ENCODE data around the gene FHOD1. TPM values are rescaled to one million over a fixed set of nuclear protein-coding genes. Genes with fewer than 3 reads are reported as not detected.

FHOD1 gene
- total RNA-seq, 2 experiments from 2014 or later, result 102 to 105 TPM

DNA sequence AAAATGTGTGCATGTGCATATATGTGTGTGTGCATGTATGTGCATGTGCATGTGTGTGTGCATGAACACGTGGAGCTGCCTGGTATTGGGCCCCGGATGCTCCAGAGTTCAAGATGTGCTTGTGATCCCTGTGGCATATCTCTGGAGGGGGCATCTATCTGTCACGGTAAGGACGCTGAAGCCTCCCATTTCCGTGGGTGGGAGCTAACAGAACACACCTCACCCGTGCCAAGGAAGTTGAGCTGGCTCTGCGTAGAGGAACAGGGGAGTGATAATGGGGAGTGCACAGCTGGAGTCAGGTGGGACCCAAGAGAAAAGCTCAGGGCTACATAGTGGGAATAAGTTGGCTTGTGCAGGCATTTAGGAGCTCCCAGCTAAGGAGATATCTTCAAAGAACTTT lies 35.6 kb downstream of the FHOD1 start:
- ChIA-PET POLR2A (interaction anchor here (0.9 to 1.9 kb wide), 4 partner anchors 7 to 14 kb away, joined by 4 to 6 read pairs (median 4); no protein-coding TSS in a partner anchor), CTCF (interaction anchor here (4.1 kb wide), 1 partner anchor 14 kb away, joined by 15 read pairs; the partner anchor contains the start of gene ELMO3)
- TF ChIP-seq, protein P1, sequence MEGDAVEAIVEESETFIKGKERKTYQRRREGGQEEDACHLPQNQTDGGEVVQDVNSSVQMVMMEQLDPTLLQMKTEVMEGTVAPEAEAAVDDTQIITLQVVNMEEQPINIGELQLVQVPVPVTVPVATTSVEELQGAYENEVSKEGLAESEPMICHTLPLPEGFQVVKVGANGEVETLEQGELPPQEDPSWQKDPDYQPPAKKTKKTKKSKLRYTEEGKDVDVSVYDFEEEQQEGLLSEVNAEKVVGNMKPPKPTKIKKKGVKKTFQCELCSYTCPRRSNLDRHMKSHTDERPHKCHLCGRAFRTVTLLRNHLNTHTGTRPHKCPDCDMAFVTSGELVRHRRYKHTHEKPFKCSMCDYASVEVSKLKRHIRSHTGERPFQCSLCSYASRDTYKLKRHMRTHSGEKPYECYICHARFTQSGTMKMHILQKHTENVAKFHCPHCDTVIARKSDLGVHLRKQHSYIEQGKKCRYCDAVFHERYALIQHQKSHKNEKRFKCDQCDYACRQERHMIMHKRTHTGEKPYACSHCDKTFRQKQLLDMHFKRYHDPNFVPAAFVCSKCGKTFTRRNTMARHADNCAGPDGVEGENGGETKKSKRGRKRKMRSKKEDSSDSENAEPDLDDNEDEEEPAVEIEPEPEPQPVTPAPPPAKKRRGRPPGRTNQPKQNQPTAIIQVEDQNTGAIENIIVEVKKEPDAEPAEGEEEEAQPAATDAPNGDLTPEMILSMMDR (IDR thresholded peaks at IDR 0.05), result no peak
- Mint-ChIP-seq H3K4me1 (ENCODE audit: low read depth) (no peaks in the 10 kb centered on the region), H3K36me3 (ENCODE audit: low read depth) (no peaks in the 10 kb centered on the region), H3K27me3 (no peaks in the 10 kb centered on the region), H3K9me3 (no peaks in the 10 kb centered on the region), H3K27ac (no peak overlapping the region), H3K4me3 (no peak overlapping the region)
- intact Hi-C loops (cut with micrococcal nuclease), result no loop called here
- ATAC-seq (no peak), DNase-seq (no peak)

DNA sequence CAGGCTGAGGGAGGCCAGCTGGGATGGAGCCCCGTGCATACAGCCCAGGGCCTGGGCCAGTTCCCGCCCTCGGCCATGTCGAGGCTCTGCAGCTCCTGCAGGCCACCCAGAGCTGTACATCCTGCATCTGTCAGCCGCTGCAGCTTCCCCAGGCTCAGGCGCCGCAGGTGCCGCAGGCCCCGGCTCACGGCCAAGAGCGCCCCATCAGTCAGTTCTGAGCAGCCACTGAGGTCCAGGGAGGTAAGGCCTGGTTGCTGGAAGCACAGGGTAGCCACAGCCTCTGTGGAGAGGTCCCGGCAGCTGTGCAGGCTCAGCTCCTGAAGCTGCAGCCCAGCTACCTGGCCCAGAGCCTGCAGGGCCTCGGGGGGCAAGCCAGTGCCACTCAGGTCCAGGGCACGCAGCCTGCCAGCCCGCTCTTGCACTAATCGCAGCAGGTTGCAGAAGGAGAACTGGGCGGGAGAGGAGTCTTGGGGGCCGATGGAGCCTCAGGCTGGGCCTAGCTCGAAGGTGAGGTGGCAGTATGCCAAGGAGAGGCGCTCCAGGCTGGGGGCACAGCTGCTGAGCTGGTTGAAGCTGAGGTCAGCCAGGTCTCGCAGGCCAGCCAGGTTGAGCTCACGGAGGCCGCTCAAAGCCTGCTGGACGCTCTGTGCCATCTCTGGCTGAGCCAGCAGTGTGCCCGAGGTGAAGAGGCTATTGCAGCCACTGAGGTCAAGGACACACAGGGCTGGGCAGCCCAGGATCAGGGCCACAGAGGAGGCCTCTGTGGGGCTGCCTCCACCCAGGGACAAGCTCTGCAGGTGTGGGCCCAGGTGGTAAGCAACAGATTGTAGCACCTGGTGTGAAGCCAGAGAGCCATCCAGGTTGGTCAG lies 37.0 kb downstream of the FHOD1 start:
- ATAC-seq (no peak), DNase-seq (no peak)
- H3K4me3 Mint-ChIP-seq, result no peak overlapping the region
- H3K27me3 Mint-ChIP-seq, result no peaks in the 10 kb centered on the region
- TF ChIP-seq, protein P1 (IDR thresholded peaks at IDR 0.05), result no peak
- H3K4me1 Mint-ChIP-seq (ENCODE audit: low read depth), result no peaks in the 10 kb centered on the region
- CTCF ChIA-PET, result interaction anchor here (0.8 to 1.4 kb wide), 5 partner anchors 12 to 256 kb away, joined by 3 to 5 read pairs (median 3); no protein-coding TSS in a partner anchor
- POLR2A ChIA-PET, result interaction anchor here (1.0 to 3.0 kb wide), 2 partner anchors 17 kb away, joined by 3 to 9 read pairs; partner anchors contain the start of gene E2F4
- no peaks in the 10 kb centered on the region for H3K9me3 Mint-ChIP-seq
- intact Hi-C loops (cut with micrococcal nuclease), result no loop called here
- peaks cover 2% of the 10 kb centered on the region for H3K36me3 Mint-ChIP-seq (ENCODE audit: low read depth)
- H3K27ac Mint-ChIP-seq, result no peak overlapping the region

- POLR2A ChIA-PET, result interaction anchor here (0.9 to 3.0 kb wide), 6 partner anchors 14 to 35 kb away, joined by 3 to 9 read pairs (median 4); partner anchors contain the start of gene E2F4
- no peak for ATAC-seq
- TF ChIP-seq, protein P1 (IDR thresholded peaks at IDR 0.05), result no peak
- H3K27me3 Mint-ChIP-seq, result no peaks in the 10 kb centered on the region
- intact Hi-C loops (cut with micrococcal nuclease), result no loop called here
- H3K4me1 Mint-ChIP-seq (ENCODE audit: low read depth), result no peaks in the 10 kb centered on the region
- no peak overlapping the region for H3K27ac Mint-ChIP-seq
- peaks cover 2% of the 10 kb centered on the region for H3K36me3 Mint-ChIP-seq (ENCODE audit: low read depth)
- H3K4me3 Mint-ChIP-seq, result no peak overlapping the region
- DNase-seq, result no peak
- H3K9me3 Mint-ChIP-seq, result no peaks in the 10 kb centered on the region
- CTCF ChIA-PET, result interaction anchor here (0.8 to 1.4 kb wide), 4 partner anchors 14 to 255 kb away, joined by 3 to 5 read pairs (median 3); no protein-coding TSS in a partner anchor
Measured at GRCh38 chr16:67209565-67209964, 37.7 kb downstream of the FHOD1 start.

DNA sequence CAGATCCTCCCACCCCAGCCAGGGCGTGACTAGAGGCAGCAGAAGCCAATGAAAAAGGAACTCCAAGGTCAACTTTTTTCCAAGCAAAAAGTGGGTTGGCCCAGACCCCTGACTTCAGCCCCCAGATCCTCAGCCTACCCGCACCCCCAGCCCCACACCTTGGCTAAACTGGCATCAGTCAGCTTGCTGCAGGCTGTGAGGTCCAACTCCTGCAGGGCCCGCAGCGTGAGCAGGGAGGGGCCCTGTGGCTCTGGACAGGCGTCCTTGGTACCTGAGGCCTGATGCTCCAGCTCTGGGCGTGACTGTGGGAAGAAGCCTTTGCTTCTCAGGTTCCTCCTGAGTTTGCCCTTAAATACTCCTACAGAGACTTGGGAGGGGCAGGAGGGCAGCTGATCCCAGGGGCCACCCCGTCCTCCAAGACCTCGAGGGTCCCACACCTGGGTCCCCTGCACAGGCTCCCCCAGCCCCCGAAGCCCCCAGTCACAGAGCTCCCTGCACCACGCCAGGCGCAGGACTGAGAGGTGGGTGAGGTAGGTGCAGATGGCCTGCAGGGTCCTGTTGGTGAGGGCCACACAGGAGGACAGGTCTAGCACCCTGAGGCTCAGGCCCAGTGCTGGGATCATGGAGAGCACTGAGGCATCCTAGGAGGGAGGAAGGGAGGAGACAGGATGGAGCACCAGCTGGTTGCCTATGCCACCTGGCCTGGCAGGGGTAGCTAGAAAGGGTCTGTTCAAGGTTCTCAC lies 39.0 kb downstream of the FHOD1 start:
- H3K36me3 Mint-ChIP-seq (ENCODE audit: low read depth), result peaks cover 2% of the 10 kb centered on the region
- no peak for ATAC-seq
- intact Hi-C loops (cut with micrococcal nuclease), result no loop called here
- no peak overlapping the region for H3K4me3 Mint-ChIP-seq
- POLR2A ChIA-PET, result interaction anchor here (0.7 to 3.0 kb wide), 9 partner anchors 11 to 182 kb away, joined by 3 to 10 read pairs (median 4); partner anchors contain the start of genes E2F4 and TMEM208
- CTCF ChIA-PET, result interaction anchor here (0.7 to 1.8 kb wide), 4 partner anchors 14 to 21 kb away, joined by 3 to 5 read pairs (median 3); partner anchors contain the start of gene TMEM208
- H3K9me3 Mint-ChIP-seq, result no peaks in the 10 kb centered on the region
- H3K27ac Mint-ChIP-seq, result no peak overlapping the region
- no peaks in the 10 kb centered on the region for H3K27me3 Mint-ChIP-seq
- TF ChIP-seq, protein P1 (IDR thresholded peaks at IDR 0.05), result no peak
- no peak for DNase-seq
- no peaks in the 10 kb centered on the region for H3K4me1 Mint-ChIP-seq (ENCODE audit: low read depth)

Data from activated CD8-positive, alpha-beta T cell treated with anti-CD3 and anti-CD28 coated beads for 36 hours (primary cell).